GM12875 (cell line): Measurements from ENCODE around the gene C6orf62.
"Not testable (repeated sequence)": the region's sequence is repeated elsewhere in the genome, so short reads cannot be mapped to it uniquely, and the experiment has no call there.

Experiments used
- H3K4me3 ChIP-seq: one replicate; pipeline ENCODE4 v1.5.1; 2011; ENCODE audit warnings: low read depth, low read length, control low read depth
- TF ChIP-seq, protein P1 (sequence below): IDR thresholded peaks from 2 replicates; pipeline ENCODE4 v1.5.1; 2011; ENCODE audit warnings: low read depth, mild to moderate bottlenecking, control low read depth, inconsistent platforms, low read length, moderate library complexity, borderline replicate concordance; ENCODE audit not compliant: insufficient read depth

C6orf62 gene

GRCh38 chr6:24720604-24721460 lies 1.9 kb upstream of the C6orf62 start:
- TF ChIP-seq, protein P1, sequence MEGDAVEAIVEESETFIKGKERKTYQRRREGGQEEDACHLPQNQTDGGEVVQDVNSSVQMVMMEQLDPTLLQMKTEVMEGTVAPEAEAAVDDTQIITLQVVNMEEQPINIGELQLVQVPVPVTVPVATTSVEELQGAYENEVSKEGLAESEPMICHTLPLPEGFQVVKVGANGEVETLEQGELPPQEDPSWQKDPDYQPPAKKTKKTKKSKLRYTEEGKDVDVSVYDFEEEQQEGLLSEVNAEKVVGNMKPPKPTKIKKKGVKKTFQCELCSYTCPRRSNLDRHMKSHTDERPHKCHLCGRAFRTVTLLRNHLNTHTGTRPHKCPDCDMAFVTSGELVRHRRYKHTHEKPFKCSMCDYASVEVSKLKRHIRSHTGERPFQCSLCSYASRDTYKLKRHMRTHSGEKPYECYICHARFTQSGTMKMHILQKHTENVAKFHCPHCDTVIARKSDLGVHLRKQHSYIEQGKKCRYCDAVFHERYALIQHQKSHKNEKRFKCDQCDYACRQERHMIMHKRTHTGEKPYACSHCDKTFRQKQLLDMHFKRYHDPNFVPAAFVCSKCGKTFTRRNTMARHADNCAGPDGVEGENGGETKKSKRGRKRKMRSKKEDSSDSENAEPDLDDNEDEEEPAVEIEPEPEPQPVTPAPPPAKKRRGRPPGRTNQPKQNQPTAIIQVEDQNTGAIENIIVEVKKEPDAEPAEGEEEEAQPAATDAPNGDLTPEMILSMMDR = no peak
- H3K4me3 ChIP-seq = peak overlapping the region; percentile 93

GRCh38 chr6:24720131-24720603 lies 1.2 kb upstream of the C6orf62 start:
- TF ChIP-seq, protein P1 = no peak

GRCh38 chr6:24718449-24719124 lies 367 bp downstream of the C6orf62 start:
- H3K4me3 ChIP-seq = peak overlapping the region; percentile 93
- TF ChIP-seq, protein P1 = no peak

More at GRCh38 chr6:24720131-24720603, 1.2 kb upstream of the C6orf62 start:
- peak overlapping the region; percentile 93 for H3K4me3 ChIP-seq

DNA sequence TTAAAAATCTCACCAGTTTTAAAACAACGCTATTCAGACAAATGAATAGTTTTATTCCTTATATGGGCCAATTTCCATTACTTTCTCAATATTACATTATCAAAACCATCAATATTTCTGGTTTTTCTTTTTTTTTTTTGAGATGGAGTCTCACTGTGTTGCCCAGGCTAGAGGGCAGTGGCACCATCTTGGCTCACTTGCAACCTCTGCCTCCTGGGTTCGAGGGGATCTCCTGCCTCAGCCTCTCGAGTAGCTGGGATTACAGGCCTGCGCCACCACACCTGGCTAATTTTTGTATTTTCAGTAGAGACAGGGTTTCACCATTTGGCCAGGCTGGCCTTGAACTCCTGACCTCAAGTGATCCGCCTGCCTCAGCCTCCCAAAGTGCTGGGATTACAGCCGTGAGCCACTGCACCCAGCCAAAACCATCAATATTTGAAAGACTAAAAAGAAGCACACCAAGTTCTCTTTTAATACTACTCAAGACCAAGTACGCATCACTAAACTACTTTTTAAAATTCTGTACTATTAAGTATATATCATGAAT lies 2.3 kb downstream of the C6orf62 start:
- not testable (repeated sequence) for H3K4me3 ChIP-seq

GRCh38 chr6:24710519-24711303 lies 8.2 kb downstream of the C6orf62 start:
- no peak overlapping the region for H3K4me3 ChIP-seq
- TF ChIP-seq, protein P1 = no peak

- TF ChIP-seq, protein P1 = no peak
These were observed 9.8 kb downstream of the C6orf62 start for GRCh38 chr6:24709014-24709711.

More at GRCh38 chr6:24709014-24709711, 9.8 kb downstream of the C6orf62 start:
- no peak overlapping the region for H3K4me3 ChIP-seq
